CD4-positive, alpha-beta T cell treated with Interleukin-6 at 100 ng/mL for 8 hours (primary cell): Measurements from ENCODE around the gene GABRG2.

Source experiments
- DNase-seq: peaks from one replicate; pipeline ENCODE4 v3.0.0-alpha.2; 2020; ENCODE audit warnings: mixed read lengths, low spot score

Gene GABRG2

GRCh38 chr5:162193012-162193411 lies 125.4 kb downstream of the GABRG2 start:
- no peak for DNase-seq

DNA sequence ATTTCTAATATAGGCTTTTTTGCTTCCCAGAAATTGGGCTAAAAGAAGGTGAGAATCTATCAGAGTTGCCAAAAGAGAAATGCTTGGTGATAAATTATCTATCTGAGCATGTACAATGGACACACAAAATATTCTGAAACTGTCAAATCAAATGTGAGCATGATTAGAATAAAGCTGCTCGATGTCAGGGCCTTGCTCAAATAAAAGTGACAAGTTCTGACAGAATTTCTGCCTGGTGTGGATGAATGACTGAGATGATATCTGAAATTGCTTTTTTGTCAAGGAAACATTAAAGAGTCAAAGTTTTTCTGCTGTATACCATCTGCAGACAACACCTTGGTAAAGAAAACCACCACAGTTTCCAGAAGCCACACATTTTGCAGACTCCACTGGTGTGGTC lies 128.8 kb downstream of the GABRG2 start:
- DNase-seq = no peak

DNA sequence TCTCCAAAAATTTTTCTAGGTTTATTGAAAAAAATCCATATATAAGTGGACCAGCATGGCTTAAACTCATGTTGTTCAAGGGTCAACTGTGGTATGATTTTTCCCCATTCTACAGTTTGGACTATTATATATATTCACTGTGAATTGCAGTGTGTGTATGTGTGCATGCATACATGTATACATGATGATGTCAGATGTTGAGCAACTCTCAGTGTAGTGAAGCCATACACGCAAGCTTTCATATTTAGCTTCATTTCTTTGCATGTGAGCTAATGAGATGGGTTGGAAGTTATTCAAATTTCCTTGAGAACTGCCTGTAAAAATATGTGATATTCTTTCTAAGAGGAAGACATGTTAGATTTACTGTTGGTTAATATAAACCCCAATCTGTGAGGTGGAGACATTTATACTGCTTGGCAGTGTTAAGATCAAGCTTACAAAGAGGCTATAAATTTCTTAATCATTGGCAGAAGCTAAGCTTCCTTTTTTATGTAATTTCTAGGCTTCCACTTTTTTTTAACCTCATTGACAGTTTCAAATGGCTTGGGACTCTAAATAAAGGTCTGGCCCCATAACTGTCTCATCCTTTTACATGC lies 134.8 kb downstream of the GABRG2 start:
- DNase-seq = no peak
